NCI-H1092 (cell line): ENCODE data around the gene UTP14A.

Experiments used
- DNase-seq: peaks from one replicate; lab custom pipeline; 2025; lab: John Stamatoyannopoulos, UW

UTP14A gene

GRCh38 chrX:129953334-129953648 lies 47.3 kb downstream of the UTP14A start:
- DNase-seq, result no peak

- DNase-seq, result no peak
Observed at GRCh38 chrX:129953881-129954280, 47.9 kb downstream of the UTP14A start.

- no peak for DNase-seq
Observed at GRCh38 chrX:129954804-129955203, 48.8 kb downstream of the UTP14A start.

GRCh38 chrX:129955682-129956081 lies 49.7 kb downstream of the UTP14A start:
- no peak for DNase-seq

GRCh38 chrX:129956145-129956544 lies 50.2 kb downstream of the UTP14A start:
- no peak for DNase-seq

- DNase-seq, result no peak
Observed at GRCh38 chrX:129956765-129957164, 50.8 kb downstream of the UTP14A start.

- no peak for DNase-seq
Observed at GRCh38 chrX:129957241-129958082, 51.5 kb downstream of the UTP14A start.

GRCh38 chrX:129958083-129958465 lies 52.1 kb downstream of the UTP14A start:
- DNase-seq, result no peak

GRCh38 chrX:129958814-129959492 lies 53.0 kb downstream of the UTP14A start:
- DNase-seq, result no peak

GRCh38 chrX:129959493-129959832 lies 53.5 kb downstream of the UTP14A start:
- DNase-seq, result no peak

- no peak for DNase-seq
Observed at GRCh38 chrX:129961180-129962083, 55.5 kb downstream of the UTP14A start.

- no peak for DNase-seq
Observed at GRCh38 chrX:129963729-129964128, 57.8 kb downstream of the UTP14A start.

GRCh38 chrX:129965166-129965565 lies 59.2 kb downstream of the UTP14A start:
- DNase-seq, result no peak

GRCh38 chrX:129968968-129969367 lies 63.0 kb downstream of the UTP14A start:
- DNase-seq, result no peak

GRCh38 chrX:129976441-129976840 lies 70.5 kb downstream of the UTP14A start:
- DNase-seq, result no peak
